Measurements from ENCODE around the gene RBMS3.

The RBMS3 gene

GRCh38 chr3:29590461-29590860 lies 309.6 kb downstream of the RBMS3 start:
- DNase-seq, result no peak

- DNase-seq, result no peak
Measured at GRCh38 chr3:29591579-29591978, 310.7 kb downstream of the RBMS3 start.

- DNase-seq, result no peak
Measured at GRCh38 chr3:29593802-29594201, 312.9 kb downstream of the RBMS3 start.

GRCh38 chr3:29594261-29594660 lies 313.4 kb downstream of the RBMS3 start:
- DNase-seq, result no peak

GRCh38 chr3:29597376-29598008 lies 316.6 kb downstream of the RBMS3 start:
- no peak for DNase-seq

GRCh38 chr3:29601861-29602585 lies 321.2 kb downstream of the RBMS3 start:
- DNase-seq, result no peak

- DNase-seq, result no peak
Measured at GRCh38 chr3:29605845-29606244, 325.0 kb downstream of the RBMS3 start.

GRCh38 chr3:29606416-29606815 lies 325.5 kb downstream of the RBMS3 start:
- DNase-seq, result no peak

GRCh38 chr3:29608414-29609327 lies 327.8 kb downstream of the RBMS3 start:
- no peak for DNase-seq

GRCh38 chr3:29609328-29609811 lies 328.5 kb downstream of the RBMS3 start:
- DNase-seq, result no peak

GRCh38 chr3:29610781-29611180 lies 329.9 kb downstream of the RBMS3 start:
- no peak for DNase-seq

GRCh38 chr3:29611252-29611651 lies 330.4 kb downstream of the RBMS3 start:
- no peak for DNase-seq

GRCh38 chr3:29612536-29612935 lies 331.7 kb downstream of the RBMS3 start:
- DNase-seq, result no peak

GRCh38 chr3:29614954-29615353 lies 334.1 kb downstream of the RBMS3 start:
- DNase-seq, result no peak

- DNase-seq, result no peak
Measured at GRCh38 chr3:29618395-29619282, 337.8 kb downstream of the RBMS3 start.

GRCh38 chr3:29619676-29620075 lies 338.8 kb downstream of the RBMS3 start:
- no peak for DNase-seq

GRCh38 chr3:29627136-29628117 lies 346.6 kb downstream of the RBMS3 start:
- no peak for DNase-seq

GRCh38 chr3:29628795-29629194 lies 347.9 kb downstream of the RBMS3 start:
- no peak for DNase-seq

GRCh38 chr3:29635888-29636287 lies 355.0 kb downstream of the RBMS3 start:
- no peak for DNase-seq

- no peak for DNase-seq
Measured at GRCh38 chr3:29637068-29637467, 356.2 kb downstream of the RBMS3 start.

All from cerebellar nuclear complex (tissue), 1 donor.